ENCODE measurements around the gene HNRNPAB. TPM values are rescaled to one million over a fixed set of nuclear protein-coding genes. Genes with fewer than 3 reads are reported as not detected.

HNRNPAB gene
- total and polyA plus RNA-seq, 2 donors (not counting 3 experiments of a cell fraction or from before 2014, with no cell fraction given): 207 to 309 TPM

GRCh38 chr5:178192244-178192643 lies 12.1 kb upstream of the HNRNPAB start:
- no peaks in the 10 kb centered on the region for H3K9me3 ChIP-seq (replicated peaks; ENCODE audit: control insufficient read depth, insufficient read depth, low read length)
- H3K27me3 ChIP-seq (ENCODE audit: control insufficient read depth in 2 of 2, insufficient read depth in 2 of 2, low read length in 2 of 2): peaks cover 3 to 12% of the 10 kb centered on the region in 2 experiments
- TF ChIP-seq GATA2 (IDR thresholded peaks at IDR 0.05; ENCODE audit: insufficient read depth, insufficient read length, low read depth, low read length): no peak
- TF ChIP-seq MYC (IDR thresholded peaks at IDR 0.05; ENCODE audit: low read depth, low read length): no peak
- no peak for TF ChIP-seq POLR2AphosphoS5 (IDR thresholded peaks at IDR 0.05; ENCODE audit: insufficient read depth, low read depth, low read length)
- no peak for TF ChIP-seq MAX (IDR thresholded peaks at IDR 0.05; ENCODE audit: insufficient read depth, insufficient read length)
- no peak for TF ChIP-seq POLR2A (IDR thresholded peaks at IDR 0.05; ENCODE audit: low read depth, low read length)
- no peak for TF ChIP-seq FOS (IDR thresholded peaks at IDR 0.05; ENCODE audit: borderline replicate concordance, insufficient read depth, low read length)
- TF ChIP-seq JUN (IDR thresholded peaks at IDR 0.05; ENCODE audit: borderline replicate concordance, insufficient read depth, insufficient read length, low read depth): no peak
- DNase-seq (ENCODE audit: low read depth, low spot score): no peak
- no peaks in the 10 kb centered on the region for H3K36me3 ChIP-seq (ENCODE audit: control insufficient read depth in 2 of 2, extremely low read depth in 1 of 2, insufficient read depth in 2 of 2, low read length in 2 of 2)
- no peak overlapping the region for H3K9ac ChIP-seq (replicated peaks; ENCODE audit: extremely low read depth, insufficient read depth, low read length)
- H3K9me1 ChIP-seq (replicated peaks; ENCODE audit: control insufficient read depth, extremely low read depth, insufficient read depth, low read length): no peaks in the 10 kb centered on the region
- no peaks in the 10 kb centered on the region for H3K4me1 ChIP-seq (ENCODE audit: control insufficient read depth, extremely low read depth, insufficient read depth, low read length)
- H3K4me2 ChIP-seq (ENCODE audit: insufficient read depth, low read length): no peak overlapping the region
- no peak for FAIRE-seq
- H3K79me2 ChIP-seq (ENCODE audit: control insufficient read depth, insufficient read depth, low read length): no peaks in the 10 kb centered on the region
- dilution Hi-C loops (cut with MboI; ENCODE audit: extremely low pct_ligation_motif_present, low sequenced_read_pairs): no loop called here
- H2AFZ ChIP-seq (ENCODE audit: low read depth, low read length): no peak overlapping the region
- no peak overlapping the region for H3K27ac ChIP-seq (ENCODE audit: insufficient read depth, low read depth, low read length)
- POLR2A ChIA-PET: no interaction called here
- no TSS peak for BruUV-seq (replicated peaks)
- no peak overlapping the region for H3K4me3 ChIP-seq (replicated peaks in 1 of 3; ENCODE audit: insufficient read depth in 1 of 3, low read depth in 1 of 3, low read length in 3 of 3)
- H4K20me1 ChIP-seq (replicated peaks; ENCODE audit: control insufficient read depth, extremely low read depth, insufficient read depth, low read length): no peaks in the 10 kb centered on the region
- intact Hi-C loops (cut with micrococcal nuclease): no loop called here
- CTCF ChIA-PET: interaction anchor here (0.9 kb wide), 1 partner anchor 9 kb away, joined by 3 read pairs; no protein-coding TSS in a partner anchor

DNA sequence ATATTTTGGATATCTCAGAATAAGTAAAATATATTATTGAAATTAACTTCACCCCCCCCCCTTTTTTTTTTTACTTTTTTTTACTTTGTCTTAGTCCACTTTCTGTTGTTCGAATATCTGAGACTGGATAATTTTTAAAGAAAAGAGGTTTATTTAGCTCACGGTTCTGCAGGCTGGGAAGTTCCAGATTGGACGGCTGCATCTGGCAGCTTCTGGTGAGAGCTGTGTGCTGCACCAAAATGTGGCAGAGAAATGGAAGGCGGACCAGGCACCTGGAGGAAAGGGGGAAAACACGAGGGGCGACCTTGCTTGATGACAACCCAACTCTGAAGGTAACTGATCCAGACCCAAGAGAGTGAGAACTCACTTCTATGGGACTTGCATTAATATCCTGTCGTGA lies 11.5 kb upstream of the HNRNPAB start:
- no peak overlapping the region for H3K4me2 ChIP-seq (ENCODE audit: insufficient read depth, low read length)
- no peak for FAIRE-seq

More for the DNA sequence above, 11.5 kb upstream of the HNRNPAB start:
- peaks cover 3 to 12% of the 10 kb centered on the region in 2 experiments for H3K27me3 ChIP-seq (ENCODE audit: control insufficient read depth in 2 of 2, insufficient read depth in 2 of 2, low read length in 2 of 2)
- no peaks in the 10 kb centered on the region for H3K9me1 ChIP-seq (replicated peaks; ENCODE audit: control insufficient read depth, extremely low read depth, insufficient read depth, low read length)
- no peaks in the 10 kb centered on the region for H3K9me3 ChIP-seq (replicated peaks; ENCODE audit: control insufficient read depth, insufficient read depth, low read length)
- no peak overlapping the region for H3K27ac ChIP-seq (ENCODE audit: insufficient read depth, low read depth, low read length)
- H2AFZ ChIP-seq (ENCODE audit: low read depth, low read length): no peak overlapping the region
- no TSS peak for BruUV-seq (replicated peaks)
- H3K36me3 ChIP-seq (ENCODE audit: control insufficient read depth in 2 of 2, extremely low read depth in 1 of 2, insufficient read depth in 2 of 2, low read length in 2 of 2): no peaks in the 10 kb centered on the region
- no peak for DNase-seq (ENCODE audit: low read depth, low spot score)
- no peaks in the 10 kb centered on the region for H3K4me1 ChIP-seq (ENCODE audit: control insufficient read depth, extremely low read depth, insufficient read depth, low read length)
- H3K79me2 ChIP-seq (ENCODE audit: control insufficient read depth, insufficient read depth, low read length): no peaks in the 10 kb centered on the region
- POLR2A ChIA-PET: no interaction called here
- H4K20me1 ChIP-seq (replicated peaks; ENCODE audit: control insufficient read depth, extremely low read depth, insufficient read depth, low read length): no peaks in the 10 kb centered on the region
- H3K4me3 ChIP-seq (replicated peaks in 1 of 3; ENCODE audit: insufficient read depth in 1 of 3, low read depth in 1 of 3, low read length in 3 of 3): no peak overlapping the region
- no peak overlapping the region for H3K9ac ChIP-seq (replicated peaks; ENCODE audit: extremely low read depth, insufficient read depth, low read length)
- TF ChIP-seq, protein P1, sequence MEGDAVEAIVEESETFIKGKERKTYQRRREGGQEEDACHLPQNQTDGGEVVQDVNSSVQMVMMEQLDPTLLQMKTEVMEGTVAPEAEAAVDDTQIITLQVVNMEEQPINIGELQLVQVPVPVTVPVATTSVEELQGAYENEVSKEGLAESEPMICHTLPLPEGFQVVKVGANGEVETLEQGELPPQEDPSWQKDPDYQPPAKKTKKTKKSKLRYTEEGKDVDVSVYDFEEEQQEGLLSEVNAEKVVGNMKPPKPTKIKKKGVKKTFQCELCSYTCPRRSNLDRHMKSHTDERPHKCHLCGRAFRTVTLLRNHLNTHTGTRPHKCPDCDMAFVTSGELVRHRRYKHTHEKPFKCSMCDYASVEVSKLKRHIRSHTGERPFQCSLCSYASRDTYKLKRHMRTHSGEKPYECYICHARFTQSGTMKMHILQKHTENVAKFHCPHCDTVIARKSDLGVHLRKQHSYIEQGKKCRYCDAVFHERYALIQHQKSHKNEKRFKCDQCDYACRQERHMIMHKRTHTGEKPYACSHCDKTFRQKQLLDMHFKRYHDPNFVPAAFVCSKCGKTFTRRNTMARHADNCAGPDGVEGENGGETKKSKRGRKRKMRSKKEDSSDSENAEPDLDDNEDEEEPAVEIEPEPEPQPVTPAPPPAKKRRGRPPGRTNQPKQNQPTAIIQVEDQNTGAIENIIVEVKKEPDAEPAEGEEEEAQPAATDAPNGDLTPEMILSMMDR (IDR thresholded peaks at IDR 0.05; ENCODE audit: extremely low read depth in 1 of 2, insufficient read depth in 1 of 2, low read depth in 1 of 2, low read length in 2 of 2): no peak
- TF ChIP-seq POLR2A (IDR thresholded peaks at IDR 0.05; ENCODE audit: low read depth, low read length): no peak
- TF ChIP-seq EZH2 (IDR thresholded peaks at IDR 0.05; ENCODE audit: borderline replicate concordance, low read depth, low read length, severe bottlenecking): no peak
- no peak for TF ChIP-seq MAX (IDR thresholded peaks at IDR 0.05; ENCODE audit: insufficient read depth, insufficient read length)
- TF ChIP-seq MYC (IDR thresholded peaks at IDR 0.05; ENCODE audit: low read depth, low read length): no peak
- no peak for TF ChIP-seq JUN (IDR thresholded peaks at IDR 0.05; ENCODE audit: borderline replicate concordance, insufficient read depth, insufficient read length, low read depth)
- no peak for TF ChIP-seq GATA2 (IDR thresholded peaks at IDR 0.05; ENCODE audit: insufficient read depth, insufficient read length, low read depth, low read length)
- no peak for TF ChIP-seq FOS (IDR thresholded peaks at IDR 0.05; ENCODE audit: borderline replicate concordance, insufficient read depth, low read length)
- no peak for TF ChIP-seq POLR2AphosphoS5 (IDR thresholded peaks at IDR 0.05; ENCODE audit: insufficient read depth, low read depth, low read length)
- CTCF ChIA-PET: interaction anchor here (0.9 kb wide), 1 partner anchor 9 kb away, joined by 3 read pairs; no protein-coding TSS in a partner anchor
- dilution Hi-C loops (cut with MboI; ENCODE audit: extremely low pct_ligation_motif_present, low sequenced_read_pairs): no loop called here
- intact Hi-C loops (cut with micrococcal nuclease): no loop called here
